HAP-1 (cell line): ENCODE results near the gene REV1.
"Not testable (repeated sequence)": the region's sequence is repeated elsewhere in the genome, so short reads cannot be mapped to it uniquely, and the experiment has no call there.

ENCODE experiments used
- DNase-seq, 2 experiments: peaks; one replicate each; pipeline ENCODE4 v3.0.0-alpha.2; 2016 to 2020; ENCODE audit warnings: low spot score in 2 of 2
- H3K27me3 ChIP-seq: fragments of 250-450 bp; sonication (Bioruptor Pico); 2 replicates; pipeline ENCODE4 v1.5.1; 2020; ENCODE audit warnings: low read depth, mild to moderate bottlenecking, moderate library complexity
- H3K36me3 ChIP-seq: fragments of 250-450 bp; sonication (Bioruptor Pico); replicated peaks from 2 replicates; pipeline ENCODE4 v1.5.1; 2020; ENCODE audit warnings: mild to moderate bottlenecking
- H3K4me1 ChIP-seq: fragments of 250-450 bp; sonication (Bioruptor Pico); 2 replicates; pipeline ENCODE4 v1.5.1; 2020; ENCODE audit warnings: mild to moderate bottlenecking
- H3K4me3 ChIP-seq: fragments of 250-450 bp; sonication (Bioruptor Pico); 2 replicates; pipeline ENCODE4 v1.5.1; 2020; ENCODE audit warnings: mild to moderate bottlenecking, moderate library complexity
- H3K9me3 ChIP-seq: fragments of 250-450 bp; sonication (Bioruptor Pico); 2 replicates; pipeline ENCODE4 v1.5.1; 2020; ENCODE audit warnings: mild to moderate bottlenecking, moderate library complexity
- in situ Hi-C: fragments of 300-500 bp; cut with MboI; formaldehyde crosslinking; loops from 3 replicates; pipeline ENCODE4 v1.14.3; 2020; ENCODE audit warnings: low sequenced_read_pairs, inconsistent platforms, mixed read lengths

Gene REV1

DNA sequence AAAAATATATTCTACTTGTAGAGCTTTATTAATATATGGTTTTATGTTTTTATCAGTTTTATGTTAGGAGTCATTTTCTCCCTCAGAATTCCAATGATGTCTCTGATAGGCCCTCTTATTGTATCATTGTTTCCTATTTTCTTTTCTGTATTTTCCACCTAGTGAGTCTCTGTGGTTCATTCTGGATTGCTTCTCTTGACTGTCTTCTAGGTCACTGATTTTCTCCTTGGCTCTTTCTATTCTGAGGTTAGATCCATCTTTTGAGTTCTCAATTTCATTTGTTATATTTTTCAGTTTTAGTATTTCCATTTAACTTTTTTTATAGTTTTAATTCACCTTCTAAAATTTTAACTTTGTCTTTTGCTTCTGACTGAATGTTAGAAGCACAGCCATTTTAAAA lies 115.1 kb downstream of the REV1 start:
- Histone ChIP-seq H3K27me3 (no peaks in the 10 kb centered on the region), H3K9me3 (no peaks in the 10 kb centered on the region), H3K36me3 (peaks cover 73% of the 10 kb centered on the region), H3K4me1 (peaks cover 8% of the 10 kb centered on the region), H3K4me3 (no peak overlapping the region)
- in situ Hi-C loops, result no loop called here
- no peak for DNase-seq

DNA sequence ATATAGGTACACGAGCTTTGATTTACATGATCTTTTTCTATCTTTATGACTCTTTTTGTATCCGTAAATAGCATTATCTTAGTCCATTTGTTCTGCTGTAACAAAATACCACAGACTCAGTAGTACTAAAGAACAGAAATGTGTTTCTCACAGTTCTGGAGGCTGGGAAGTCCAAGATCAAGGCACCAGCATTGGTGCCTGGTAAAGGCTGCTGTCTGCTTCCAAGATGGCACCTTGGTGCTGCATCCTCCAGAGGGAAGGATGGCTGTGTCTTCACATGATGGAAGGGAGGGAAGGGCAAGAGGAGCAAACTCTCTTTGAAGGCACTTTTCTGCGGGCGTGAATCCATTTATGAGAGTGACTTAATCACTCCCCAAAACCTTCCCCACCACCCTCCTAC lies 116.7 kb downstream of the REV1 start:
- in situ Hi-C loops, result no loop called here
- DNase-seq, result no peak
- no peaks in the 10 kb centered on the region for H3K9me3 ChIP-seq
- peaks cover 78% of the 10 kb centered on the region for H3K36me3 ChIP-seq
- no peaks in the 10 kb centered on the region for H3K4me1 ChIP-seq
- no peak overlapping the region for H3K4me3 ChIP-seq
- H3K27me3 ChIP-seq, result no peaks in the 10 kb centered on the region

- in situ Hi-C loops, DNase-seq: not testable (repeated sequence)
Measured at GRCh38 chr2:99368854-99369253, 121.0 kb downstream of the REV1 start.

DNA sequence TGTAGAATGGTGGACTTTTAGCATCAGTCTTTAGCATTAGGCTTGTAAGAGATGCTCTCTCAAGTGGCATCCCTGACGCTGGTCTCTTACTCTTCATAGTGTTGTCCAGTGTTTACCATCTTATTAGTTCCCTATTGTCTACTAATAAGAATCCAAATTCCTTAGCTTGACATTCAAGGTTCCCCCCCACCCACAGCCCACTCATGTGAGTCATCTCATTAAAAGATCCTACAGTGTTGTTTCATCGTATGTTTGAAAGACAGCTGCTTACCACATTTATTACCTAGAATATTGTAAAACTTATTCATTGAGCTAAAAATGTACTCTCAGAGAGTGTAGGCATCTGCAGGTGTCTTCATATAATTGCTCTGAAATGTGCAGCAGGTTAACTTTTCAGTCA lies 124.2 kb downstream of the REV1 start:
- in situ Hi-C loops, result no loop called here
- Histone ChIP-seq H3K27me3 (no peaks in the 10 kb centered on the region), H3K4me1 (no peaks in the 10 kb centered on the region; the same call in 1 of the 2 replicates), H3K4me3 (no peak overlapping the region), H3K9me3 (no peaks in the 10 kb centered on the region), H3K36me3 (peaks cover 83% of the 10 kb centered on the region)
- no peak for DNase-seq

More at GRCh38 chr2:99368854-99369253, 121.0 kb downstream of the REV1 start:
- H3K4me1 ChIP-seq, H3K9me3 ChIP-seq, H3K4me3 ChIP-seq, H3K27me3 ChIP-seq: not testable (repeated sequence)
- peaks cover 89% of the 10 kb centered on the region for H3K36me3 ChIP-seq

GRCh38 chr2:99356853-99357252 lies 133.0 kb downstream of the REV1 start:
- no peak overlapping the region for H3K4me3 ChIP-seq

DNA sequence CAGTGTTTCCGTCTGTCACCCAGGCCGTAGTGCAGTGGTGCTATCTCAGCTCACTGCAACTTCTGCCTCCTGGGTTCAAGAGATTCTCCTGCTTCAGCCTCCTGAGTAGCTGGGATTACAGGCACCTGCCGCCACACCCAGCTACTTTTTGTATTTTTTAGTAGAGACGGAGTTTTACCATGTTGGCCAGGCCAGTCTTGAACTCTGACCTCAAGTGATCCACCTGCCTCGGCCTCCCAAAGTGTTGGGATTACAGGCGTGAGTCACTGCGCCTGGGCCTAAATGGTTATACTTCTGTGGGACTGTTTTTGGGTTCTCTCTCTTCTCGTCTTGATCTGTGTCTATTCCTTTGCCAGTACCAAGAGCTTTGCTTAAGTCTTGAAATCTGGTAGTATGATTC lies 135.0 kb downstream of the REV1 start:
- in situ Hi-C loops, H3K9me3 ChIP-seq, DNase-seq, H3K27me3 ChIP-seq, H3K36me3 ChIP-seq, H3K4me3 ChIP-seq: not testable (repeated sequence)
- peaks cover 18% of the 10 kb centered on the region for H3K4me1 ChIP-seq

More at GRCh38 chr2:99356853-99357252, 133.0 kb downstream of the REV1 start:
- Histone ChIP-seq H3K4me1 (peaks cover 18% of the 10 kb centered on the region), H3K36me3 (peaks cover 11% of the 10 kb centered on the region), H3K27me3 (no peaks in the 10 kb centered on the region), H3K9me3 (no peaks in the 10 kb centered on the region)
- in situ Hi-C loops, result no loop called here
- DNase-seq, result no peak

DNA sequence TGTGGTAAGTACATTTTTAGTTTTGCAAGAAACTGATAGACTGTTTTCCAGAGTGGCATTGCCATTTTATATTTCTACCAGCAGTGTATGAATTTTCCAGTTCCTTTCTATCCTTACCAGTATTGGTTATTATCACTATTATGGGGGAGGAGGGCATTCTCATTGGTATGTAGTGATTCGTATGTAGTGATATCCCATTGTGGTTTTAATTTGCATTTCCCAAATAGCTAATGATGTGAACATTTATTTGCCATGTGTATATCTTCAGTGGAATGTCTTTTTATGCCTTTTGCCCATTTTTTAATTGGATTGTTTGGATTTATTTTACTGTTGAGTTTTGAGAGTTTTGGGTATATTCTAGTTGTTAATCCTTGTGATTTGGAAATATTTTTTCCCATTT lies 135.7 kb downstream of the REV1 start:
- in situ Hi-C loops, result no loop called here
- Histone ChIP-seq H3K27me3 (no peaks in the 10 kb centered on the region), H3K4me1 (peaks cover 18% of the 10 kb centered on the region), H3K9me3 (no peaks in the 10 kb centered on the region), H3K36me3 (no peaks in the 10 kb centered on the region), H3K4me3 (no peak overlapping the region)
- DNase-seq, result no peak
